K562 (cell line): ENCODE measurements around the gene NDUFAB1. TPM values are rescaled to one million over a fixed set of nuclear protein-coding genes. Genes with fewer than 3 reads are reported as not detected.

Source experiments
- ATAC-seq: fragments of 200-7000 bp; cut with Tn5 transposase; 3 replicates; pipeline ENCODE4 v1.9.1; 2020; ENCODE audit warnings: moderate library complexity
- BruUV-seq: library from RNA; stranded (reverse); fragments of 400-500 nt; replicated peaks from 2 replicates; lab custom pipeline; 2021; lab: Mats Ljungman, UMichigan
- CTCF ChIA-PET: fragments of 300-600 bp; formaldehyde crosslinking; extraction: SDS; loops from one replicate; lab custom pipeline; 2021; ENCODE audit warnings: low intra/inter-chr PET ratio; lab: Yijun Ruan, JAX
- POLR2A ChIA-PET: fragments of 300-600, 350-650 bp; sonication (Branson Sonifier 250); formaldehyde crosslinking; extraction: SDS; loops from one replicate; lab custom pipeline; 2021; ENCODE audit warnings: antibody characterized with exemption, inconsistent platforms; lab: Yijun Ruan, JAX
- DNase-seq, 4 experiments: peaks; one replicate each; pipeline versions ENCODE4 v3.0.0 to v3.0.0-alpha.2; 2011 to 2018; ENCODE audit warnings: low spot score in 3 of 4, mixed read lengths in 3 of 4; ENCODE audit errors: extremely low read depth in 1 of 4
- FAIRE-seq: peaks from 2 replicates; lab custom pipeline; 2011; peaks lifted over from hg19 to GRCh38; lab: Jason Lieb, UNC
- H2AFZ ChIP-seq: 2 replicates; pipeline ENCODE4 v1.6.0; 2011; ENCODE audit warnings: low read depth, low read length, control low read depth, inconsistent platforms
- H3K27ac ChIP-seq: fragments of 200-600 bp; 3 replicates; pipeline ENCODE4 v1.8.0; 2011; ENCODE audit warnings: low read depth, mild to moderate bottlenecking, control low read depth, inconsistent platforms, low read length, moderate library complexity, mixed read lengths; ENCODE audit errors: extremely low read depth
- H3K27me3 ChIP-seq, 2 experiments: fragments of 300-600 bp in 1 of 2; 2 replicates in 1 of 2; 3 replicates in 1 of 2; pipeline versions ENCODE4 v1.6.0 to v1.8.0; 2011; ENCODE audit warnings: inconsistent platforms in 2 of 2, low read length in 2 of 2, mild to moderate bottlenecking in 1 of 2, mixed read lengths in 1 of 2, moderate library complexity in 1 of 2; ENCODE audit not compliant: control insufficient read depth in 2 of 2, insufficient read depth in 2 of 2
- H3K36me3 ChIP-seq: fragments of 300-600 bp; 3 replicates; pipeline ENCODE4 v1.8.0; 2011; ENCODE audit warnings: mild to moderate bottlenecking, low read length, inconsistent platforms; ENCODE audit not compliant: control insufficient read depth, insufficient read depth
- H3K4me1 ChIP-seq, 2 experiments: fragments of 200-600 bp in 1 of 2; replicated peaks in 1 of 2; 2 replicates in 1 of 2; 3 replicates in 1 of 2; pipeline versions ENCODE4 v1.5.1 to v1.8.0; 2011; ENCODE audit warnings: inconsistent platforms in 2 of 2, low read length in 2 of 2, mild to moderate bottlenecking in 1 of 2, mixed read lengths in 1 of 2, moderate library complexity in 1 of 2; ENCODE audit not compliant: control insufficient read depth in 2 of 2, insufficient read depth in 2 of 2
- H3K4me2 ChIP-seq: 2 replicates; pipeline ENCODE4 v1.6.1; 2011; ENCODE audit warnings: low read length, control low read depth, inconsistent platforms, mixed read lengths; ENCODE audit not compliant: insufficient read depth
- H3K4me3 ChIP-seq: fragments of 200-600 bp; sonication (generic), shearing (Covaris generic); 2 replicates; pipeline ENCODE4 v1.5.1; 2016; ENCODE audit warnings: control low read depth, inconsistent platforms
- H3K79me2 ChIP-seq: fragments of 200-600 bp; 3 replicates; pipeline ENCODE4 v1.8.0; 2011; ENCODE audit warnings: low read length, inconsistent platforms; ENCODE audit not compliant: control insufficient read depth, insufficient read depth
- H3K9ac ChIP-seq, 2 experiments: 2 replicates each; pipeline versions ENCODE4 v1.6.0 to v1.6.1; 2011; ENCODE audit warnings: low read depth in 2 of 2, low read length in 2 of 2, control low read depth in 1 of 2, inconsistent platforms in 1 of 2, mild to moderate bottlenecking in 1 of 2, mixed read lengths in 1 of 2; ENCODE audit not compliant: insufficient read depth in 1 of 2
- H3K9me1 ChIP-seq: one replicate; pipeline ENCODE4 v1.6.0; 2011; ENCODE audit warnings: inconsistent platforms, mild to moderate bottlenecking, low read length, moderate library complexity; ENCODE audit not compliant: control insufficient read depth, insufficient read depth
- H3K9me3 ChIP-seq: replicated peaks from 2 replicates; pipeline ENCODE4 v1.5.1; 2011; ENCODE audit warnings: low read depth, low read length, inconsistent platforms; ENCODE audit not compliant: control insufficient read depth, insufficient read depth
- H4K20me1 ChIP-seq: replicated peaks from 2 replicates; pipeline ENCODE4 v1.6.1; 2011; ENCODE audit warnings: low read length, inconsistent platforms, mixed read lengths; ENCODE audit not compliant: control insufficient read depth, insufficient read depth
- ARID2 ChIP-seq: fragments of 450-650 bp; IDR thresholded peaks from 2 replicates; pipeline ENCODE4 v1.6.1; 2017; ENCODE audit warnings: antibody characterized with exemption, mild to moderate bottlenecking
- ARID4B ChIP-seq: sonication (generic); formaldehyde crosslinking; IDR thresholded peaks from 2 replicates; pipeline ENCODE4 v1.8.0; 2022; ENCODE audit warnings: mild to moderate bottlenecking, missing genetic modification reagents
- ATF4 ChIP-seq: fragments of 450-650 bp; formaldehyde crosslinking; IDR thresholded peaks from 2 replicates; pipeline ENCODE4 v1.4.0; 2022; ENCODE audit warnings: mild to moderate bottlenecking, moderate library complexity
- CREB3L1 ChIP-seq: fragments of 450-650 bp; IDR thresholded peaks from 2 replicates; pipeline ENCODE4 v1.6.1; 2014; ENCODE audit warnings: low read depth, mild to moderate bottlenecking, moderate library complexity, borderline replicate concordance
- CTBP1 ChIP-seq: fragments of 450-650 bp; IDR thresholded peaks from 2 replicates; pipeline ENCODE4 v1.6.1; 2016; ENCODE audit warnings: borderline replicate concordance
- ILK ChIP-seq: fragments of 450-650 bp; IDR thresholded peaks from 2 replicates; pipeline ENCODE4 v1.6.1; 2016; ENCODE audit warnings: missing genetic modification characterization, low read depth, mild to moderate bottlenecking, missing compliant biosample characterization, moderate library complexity, borderline replicate concordance
- RBM17 ChIP-seq: fragments of 200-400 bp; formaldehyde crosslinking; IDR thresholded peaks from 2 replicates; pipeline ENCODE4 v1.6.1; 2017; ENCODE audit warnings: low read depth, mild to moderate bottlenecking, low read length, borderline replicate concordance
- SREBF2 ChIP-seq: sonication (generic); formaldehyde crosslinking; IDR thresholded peaks from 2 replicates; pipeline ENCODE4 v1.4.0; 2020; ENCODE audit warnings: mild to moderate bottlenecking, missing genetic modification reagents
- SRSF7 ChIP-seq: fragments of 200-400 bp; formaldehyde crosslinking; optimal IDR thresholded peaks from 2 replicates; pipeline ENCODE3; 2017; ENCODE audit warnings: mild to moderate bottlenecking, low read depth, low read length
- STAT5A ChIP-seq: IDR thresholded peaks from 2 replicates; pipeline ENCODE4 v1.6.1; 2012; ENCODE audit warnings: low read length, inconsistent platforms, borderline replicate concordance
- TFAP4 ChIP-seq: sonication (generic); formaldehyde crosslinking; IDR thresholded peaks from 2 replicates; pipeline ENCODE4 v1.8.0; 2022; ENCODE audit warnings: missing genetic modification reagents, mild to moderate bottlenecking, moderate library complexity, borderline replicate concordance
- ZNF311 ChIP-seq: fragments of 250-450 bp; sonication (Bioruptor Pico); IDR thresholded peaks from 2 replicates; pipeline ENCODE4 v1.4.0; 2020; ENCODE audit warnings: mild to moderate bottlenecking, moderate library complexity
- ZNF384 ChIP-seq: IDR thresholded peaks from 2 replicates; pipeline ENCODE4 v1.6.1; 2012; ENCODE audit warnings: low read depth, low read length, improper control_type of control experiment
- ZNF507 ChIP-seq: conservative IDR thresholded peaks from 2 replicates; pipeline ENCODE4 v1.6.1; 2017; ENCODE audit warnings: missing genetic modification characterization, missing compliant biosample characterization
- WGBS: fragments of 100-300 bp; shearing (Covaris generic); methylation state at CpG from one replicate; pipeline ENCODE4 v1.1.6; 2016; ENCODE audit warnings: low coverage, mixed read lengths; ENCODE audit not compliant: insufficient coverage; ENCODE audit errors: missing lambda C conversion rate; 5-methylcytosine and 5-hydroxymethylcytosine counted together
- in situ Hi-C: fragments of 300-500 bp; cut with MboI; formaldehyde crosslinking; loops from 4 replicates; pipeline ENCODE4 v1.15.0; 2018; ENCODE audit warnings: inconsistent platforms, mixed read lengths
- intact Hi-C: fragments of 100-400 bp; cut with micrococcal nuclease; formaldehyde crosslinking; loops from 2 replicates; pipeline ENCODE4 v1.14.2; 2022
- polyA plus RNA-seq, 8 experiments: library from polyadenylated mRNA; depleted of rRNA in 4 of 8; stranded (reverse) in 5 of 8; unstranded in 3 of 8; fragments of >200 nt; fragmentation: Nextera tagmentation in 2 of 8; fragmentation: Illumina TruSeq in 1 of 8; extraction: Ambion mirVana in 2 of 8; extraction: Trizol in 1 of 8; gene quantifications; 2 replicates each; pipeline versions ENCODE4 v1.2.1 to v1.2.3, GENCODE V29; 2011 to 2014; ENCODE audit warnings: inconsistent platforms in 1 of 8, missing spikeins in 1 of 8
- total RNA-seq, 7 experiments: library from RNA; depleted of rRNA in 6 of 7; stranded (reverse); fragments of >200 nt in 6 of 7; fragmentation: Illumina TruSeq in 2 of 7; extraction: Trizol in 2 of 7; gene quantifications; 2 replicates each; pipeline versions ENCODE4 v1.2.1 to v1.2.3, GENCODE V29; 2011 to 2021; ENCODE audit warnings: low replicate concordance in 1 of 7

The NDUFAB1 gene
- total and polyA plus RNA-seq, 9 of the 15 experiments (the other 6 are each of a cell fraction or from before 2014, with no cell fraction given): 123 to 481 (median 238) TPM

GRCh38 chr16:23642246-23642774 is 46.2 kb upstream of the NDUFAB1 start:
- FAIRE-seq (no peak), ATAC-seq (no peak), DNase-seq (peak in 1 of 4 experiments; percentile 7)
- in situ Hi-C loops (no loop called here), intact Hi-C loops (no loop called here)
- peak overlapping the region; percentile 48; the same call in 1 of the 2 replicates for H2AFZ ChIP-seq
- TF ChIP-seq ILK (tag) (no peak), ZNF384 (no peak), ATF4 (CRISPR knock-in tag) (no peak), SRSF7 (no peak), ARID4B (CRISPR knock-in tag) (no peak), CTBP1 (no peak), TFAP4 (CRISPR knock-in tag) (no peak), SREBF2 (no peak), ARID2 (no peak), RBM17 (no peak), STAT5A (no peak), CREB3L1 (no peak), ZNF507 (tag) (no peak), ZNF311 (CRISPR knock-in tag) (no peak)
- TF ChIP-seq, all 486 proteins: peak for 0
- Histone ChIP-seq H3K27me3 (no peaks in the 10 kb centered on the region), H3K4me2 (peak overlapping the region; percentile 96), H3K9me1 (no peaks in the 10 kb centered on the region), H3K9ac (peak overlapping the region; percentile 93 to 95), H3K36me3 (peaks cover 42% of the 10 kb centered on the region), H3K4me1 (peaks cover 8 to 15% of the 10 kb centered on the region in 2 experiments; a peak in 4 of 5 replicates), H3K79me2 (peaks cover 55% of the 10 kb centered on the region), H3K9me3 (no peaks in the 10 kb centered on the region), H3K27ac (peak overlapping the region; percentile 89), H3K4me3 (peak overlapping the region; percentile 85), H4K20me1 (no peaks in the 10 kb centered on the region)
- CTCF ChIA-PET: no interaction called here
- BruUV-seq: no TSS peak
- POLR2A ChIA-PET: interaction anchor here (0.6 to 1.8 kb wide), 6 partner anchors 9 to 218 kb away, joined by 3 to 6 read pairs (median 4); no protein-coding TSS in a partner anchor
- WGBS: 4% methylated on average over 14 of the region's 14 CpGs
